Left hindlimb (tissue), 1 donor: ENCODE data around the gene EVPL.

Experiments used
- DNase-seq: peaks from one replicate; pipeline ENCODE4 v3.0.0-alpha.2; 2018

Gene EVPL

DNA sequence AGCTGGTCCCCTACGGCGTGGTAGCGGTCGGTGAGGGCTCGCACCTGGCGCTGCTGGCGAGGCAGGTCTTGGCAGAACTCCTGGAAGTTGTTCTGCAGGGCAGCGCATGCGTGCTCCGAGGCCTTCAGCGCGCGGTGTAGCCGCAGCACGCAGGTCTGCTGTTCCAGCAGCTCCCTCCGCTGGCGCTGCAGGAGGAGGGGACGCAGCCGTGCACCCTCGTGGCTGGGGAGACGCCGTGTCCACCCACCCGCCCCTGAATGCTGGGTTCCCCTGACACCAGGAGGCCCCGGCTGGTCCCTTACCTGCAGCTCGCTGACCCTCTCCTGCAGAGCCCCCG is 12.2 kb downstream of the EVPL start:
- no peak for DNase-seq

DNA sequence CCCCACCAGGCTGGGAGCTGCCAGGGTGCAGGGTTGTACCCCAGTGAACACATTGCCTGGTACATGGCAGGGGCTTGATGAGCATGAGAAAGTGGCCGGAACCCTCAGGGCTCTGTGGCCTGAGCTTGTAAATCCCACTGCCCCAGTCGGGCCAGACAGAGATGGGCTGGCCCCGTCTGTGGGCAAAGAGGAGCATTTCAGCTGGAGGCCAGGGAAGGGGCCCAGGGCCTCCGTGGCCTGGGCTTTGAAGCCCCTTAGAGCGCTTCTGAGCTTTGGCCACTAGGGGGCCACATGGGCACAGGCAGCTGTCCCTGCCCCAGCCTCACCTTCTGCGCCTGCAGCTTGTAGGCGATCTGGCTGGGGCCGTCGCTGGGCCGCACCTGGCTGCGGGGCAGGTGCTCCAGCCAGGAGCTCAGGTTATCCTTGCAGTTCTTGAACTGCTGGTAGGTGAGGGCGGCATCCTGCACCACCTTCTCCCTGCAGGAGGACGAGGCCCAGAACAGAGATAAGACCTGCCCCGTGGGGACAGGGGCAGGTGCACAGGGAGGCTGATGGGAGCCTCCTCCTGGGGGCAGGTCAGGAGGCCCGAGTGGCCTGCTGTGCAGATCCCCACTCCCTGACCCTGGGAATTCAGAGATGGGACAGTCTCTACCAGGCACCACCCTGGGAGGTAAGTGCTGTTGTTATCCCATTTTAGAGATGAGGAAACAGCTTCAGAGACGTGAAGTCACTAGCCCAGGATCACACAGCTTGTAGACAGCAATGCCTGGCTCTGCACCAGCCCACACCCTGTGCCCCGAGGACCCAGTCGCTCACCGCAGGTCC is 12.8 kb downstream of the EVPL start:
- DNase-seq, result peak; percentile 66

DNA sequence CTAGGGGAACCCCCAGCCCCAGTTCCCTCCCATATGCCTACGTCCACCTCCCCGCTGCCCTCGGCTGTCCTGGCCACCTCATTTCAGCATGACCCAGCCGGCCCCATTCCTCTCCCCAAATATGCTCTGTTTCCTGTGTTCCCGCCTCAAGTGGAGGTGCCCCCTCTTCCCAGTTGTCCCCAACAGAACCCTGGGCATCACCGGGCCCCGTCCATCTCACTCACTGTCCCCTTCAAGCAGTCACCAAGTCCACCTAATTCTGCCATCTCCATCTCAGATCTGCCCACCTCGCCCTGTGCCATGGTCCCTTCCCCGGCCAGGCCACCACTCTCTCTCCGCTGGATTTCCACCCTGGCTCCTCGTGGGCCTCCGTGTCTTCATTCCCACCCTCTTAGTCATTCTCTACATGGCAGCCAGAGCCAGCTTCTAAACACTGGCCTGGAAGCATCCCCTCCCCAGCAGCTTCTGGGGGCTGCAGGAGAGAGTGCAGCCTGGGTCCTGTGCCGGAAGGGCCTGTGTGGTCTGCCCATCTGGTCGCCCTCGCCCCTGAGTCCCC is 13.7 kb downstream of the EVPL start:
- DNase-seq, result peak; percentile 25

DNA sequence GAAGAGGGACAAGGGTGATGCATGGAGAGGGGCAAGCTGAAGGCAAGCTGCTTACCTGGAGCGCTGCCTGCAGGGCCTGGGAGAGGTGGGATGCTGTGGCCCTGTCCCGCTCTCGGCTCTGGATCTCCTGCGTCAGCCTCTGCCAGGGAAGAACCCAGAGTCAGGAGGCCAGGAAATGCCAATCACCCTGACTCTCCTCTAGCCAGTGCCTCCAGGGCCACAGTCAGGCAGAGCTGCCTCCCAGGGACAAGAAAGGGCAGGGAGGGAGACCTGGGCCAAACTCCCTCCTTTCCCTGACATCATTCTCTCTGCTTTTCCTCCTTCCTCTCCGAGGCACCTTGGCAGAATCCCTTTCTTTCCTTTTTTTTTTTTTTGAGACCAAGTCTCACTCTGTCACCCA is 15.2 kb downstream of the EVPL start:
- no peak for DNase-seq

DNA sequence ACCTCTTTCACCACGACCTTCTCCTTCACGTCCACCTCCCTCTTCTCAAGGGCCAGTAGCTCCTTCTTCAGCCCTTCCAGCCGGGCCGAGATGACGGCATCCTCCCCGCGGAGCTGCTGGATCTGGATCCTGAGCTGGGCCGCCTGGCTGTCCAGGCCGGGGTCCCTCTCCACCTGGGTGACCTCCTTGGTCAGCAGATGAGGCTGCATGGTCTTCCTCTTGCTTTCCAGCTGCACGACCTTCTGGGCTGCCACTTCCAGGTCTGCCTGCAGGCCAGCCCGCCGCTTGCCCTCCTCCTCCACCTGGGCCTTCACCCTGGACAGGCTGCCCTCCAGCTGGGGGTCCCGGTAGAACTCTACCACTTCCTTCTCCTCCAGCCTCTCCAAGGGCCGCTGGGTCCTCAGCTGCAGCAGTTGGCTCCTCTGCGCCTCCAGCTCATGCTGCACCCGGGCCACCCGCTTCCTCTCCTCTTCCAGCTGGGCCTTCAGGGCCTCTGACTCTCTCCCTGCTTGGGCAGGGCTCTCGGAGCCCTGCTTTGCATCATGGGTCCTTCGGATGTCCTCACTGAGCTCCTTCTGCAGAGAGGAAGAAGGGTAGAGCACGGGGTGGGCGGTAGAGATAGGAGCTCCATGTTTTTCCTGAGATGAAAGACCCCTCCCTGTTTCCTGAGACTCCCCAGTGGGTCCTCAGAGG is 17.0 kb downstream of the EVPL start:
- DNase-seq, result no peak

DNA sequence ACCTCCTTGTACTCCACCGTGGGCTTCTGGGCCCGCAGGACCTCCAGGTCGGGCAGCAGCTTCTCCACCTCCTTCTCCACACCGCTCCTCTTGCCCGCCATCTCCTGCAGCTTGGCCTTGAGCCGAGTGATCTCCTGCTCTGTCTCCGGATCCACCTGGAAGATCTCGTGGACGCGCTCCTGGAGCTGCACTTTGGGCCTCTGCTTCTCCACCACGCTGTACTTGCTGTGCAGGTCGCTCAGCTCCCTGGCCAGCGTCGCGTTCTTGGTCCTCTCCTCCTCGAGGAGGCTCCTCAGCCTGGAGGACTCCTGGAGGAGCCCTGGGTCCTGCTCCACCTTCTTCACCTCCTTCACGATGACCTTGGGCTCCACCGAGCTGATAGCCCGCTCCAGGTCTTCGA is 17.7 kb downstream of the EVPL start:
- no peak for DNase-seq

DNA sequence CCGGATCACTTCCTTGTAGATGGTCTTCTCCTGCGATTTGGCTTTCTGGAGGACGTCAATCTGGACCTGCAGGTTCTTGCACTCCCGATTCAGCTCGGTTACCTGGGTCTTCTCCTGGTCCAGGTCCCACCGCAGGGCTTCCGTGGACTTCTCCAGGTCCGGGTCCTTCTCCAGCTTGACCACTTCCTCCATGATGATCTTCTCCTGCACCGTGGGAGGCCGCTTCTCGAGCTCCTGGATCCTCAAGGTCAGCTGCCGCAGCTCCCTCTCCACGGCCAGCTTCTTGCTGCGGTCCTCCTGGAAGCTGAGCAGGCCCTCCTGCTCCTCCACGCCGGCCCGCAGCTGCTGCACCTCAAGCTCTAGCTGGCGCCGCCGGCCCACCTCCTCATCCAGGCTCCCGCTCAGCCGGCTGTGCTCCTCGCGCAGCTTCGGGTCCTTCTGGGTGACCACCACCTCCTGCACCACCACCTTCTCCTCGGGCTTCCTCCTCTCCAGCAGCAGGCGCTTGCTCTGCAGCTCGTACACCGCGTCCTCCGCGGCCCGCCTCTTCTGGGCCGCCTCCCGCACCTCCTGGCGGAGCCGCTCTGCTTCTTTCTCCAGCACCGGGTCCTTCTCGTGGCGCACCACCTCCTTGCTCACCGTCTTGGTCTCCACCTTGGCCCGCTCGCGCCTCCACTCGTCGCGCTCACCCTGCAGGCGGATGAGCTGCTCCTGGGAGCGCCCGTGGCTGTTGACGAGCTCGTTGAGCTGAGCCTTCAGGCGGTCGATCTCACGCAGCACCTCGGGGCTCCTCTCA is 18.3 kb downstream of the EVPL start:
- DNase-seq, result no peak

DNA sequence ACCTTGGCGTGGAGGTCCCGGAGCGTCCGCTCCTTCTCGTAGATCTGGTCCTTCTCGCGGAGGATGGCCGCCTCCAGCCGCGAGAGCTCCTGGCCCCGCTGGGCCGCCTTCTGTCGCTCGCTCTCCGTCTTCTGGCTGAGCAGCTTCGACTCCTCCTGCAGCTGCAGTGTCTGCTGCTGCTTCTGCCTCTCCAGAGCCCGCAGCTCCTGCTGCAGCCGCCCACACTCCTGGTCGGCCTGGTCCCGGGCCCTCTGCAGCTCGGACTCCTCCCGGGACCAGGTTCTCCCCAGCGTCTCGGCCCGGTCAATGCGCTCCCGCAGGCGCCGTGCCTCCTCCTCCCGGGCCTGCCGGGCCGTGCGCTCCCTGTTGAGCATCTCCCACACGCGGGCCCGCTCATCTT is 18.9 kb downstream of the EVPL start:
- DNase-seq, result no peak

DNA sequence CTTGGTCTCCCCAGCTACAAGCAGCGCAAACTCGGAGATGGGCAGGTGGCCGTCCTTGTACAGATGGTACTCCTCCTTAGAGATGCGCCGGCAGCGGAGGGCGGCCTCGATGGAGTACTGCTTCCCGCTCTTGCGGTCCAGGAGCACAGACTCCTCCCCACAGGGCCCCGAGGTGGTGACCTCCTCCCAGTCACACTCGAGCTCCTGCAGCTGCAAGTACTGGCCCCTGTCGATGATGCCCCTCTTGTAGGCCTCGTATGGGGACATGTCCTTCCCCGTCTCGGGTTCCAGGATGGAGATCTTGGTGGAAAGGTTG is 19.3 kb downstream of the EVPL start:
- DNase-seq, result peak; percentile 23

DNA sequence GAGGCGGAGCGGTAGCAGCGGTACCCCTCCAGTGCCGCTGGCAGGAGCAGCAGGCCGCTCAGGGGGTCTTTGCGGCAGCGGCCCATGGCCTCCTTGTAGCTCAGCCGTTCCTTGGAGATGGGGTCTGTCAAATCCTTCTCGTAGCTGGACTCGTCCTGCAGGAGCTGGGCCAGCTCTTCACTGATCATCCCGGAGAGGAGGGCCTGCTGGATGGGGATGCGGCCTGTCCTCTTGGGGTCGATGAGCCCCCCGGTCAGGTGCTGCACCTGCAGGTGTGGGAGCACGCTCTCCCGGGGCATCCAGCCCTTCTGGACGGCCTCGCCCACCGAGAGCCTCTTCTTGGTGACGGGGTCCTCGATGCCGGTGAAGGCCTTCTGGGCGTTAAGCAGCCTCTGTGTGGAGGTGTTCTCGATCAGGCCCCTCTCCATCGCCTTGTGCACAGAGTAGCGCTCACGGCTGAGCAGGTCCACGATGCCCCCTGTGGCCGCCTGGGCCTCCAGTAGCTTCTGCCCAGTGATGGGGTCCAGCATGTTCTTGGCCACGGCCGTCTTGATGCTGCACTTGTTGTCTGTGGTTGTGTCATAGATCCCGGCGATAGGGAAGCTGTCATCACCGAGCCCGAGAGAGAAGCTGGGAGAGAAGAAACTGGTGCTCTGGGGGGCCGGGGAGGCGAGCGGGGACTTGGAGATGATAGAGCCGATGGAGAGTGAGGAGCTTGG is 19.8 kb downstream of the EVPL start:
- no peak for DNase-seq

DNA sequence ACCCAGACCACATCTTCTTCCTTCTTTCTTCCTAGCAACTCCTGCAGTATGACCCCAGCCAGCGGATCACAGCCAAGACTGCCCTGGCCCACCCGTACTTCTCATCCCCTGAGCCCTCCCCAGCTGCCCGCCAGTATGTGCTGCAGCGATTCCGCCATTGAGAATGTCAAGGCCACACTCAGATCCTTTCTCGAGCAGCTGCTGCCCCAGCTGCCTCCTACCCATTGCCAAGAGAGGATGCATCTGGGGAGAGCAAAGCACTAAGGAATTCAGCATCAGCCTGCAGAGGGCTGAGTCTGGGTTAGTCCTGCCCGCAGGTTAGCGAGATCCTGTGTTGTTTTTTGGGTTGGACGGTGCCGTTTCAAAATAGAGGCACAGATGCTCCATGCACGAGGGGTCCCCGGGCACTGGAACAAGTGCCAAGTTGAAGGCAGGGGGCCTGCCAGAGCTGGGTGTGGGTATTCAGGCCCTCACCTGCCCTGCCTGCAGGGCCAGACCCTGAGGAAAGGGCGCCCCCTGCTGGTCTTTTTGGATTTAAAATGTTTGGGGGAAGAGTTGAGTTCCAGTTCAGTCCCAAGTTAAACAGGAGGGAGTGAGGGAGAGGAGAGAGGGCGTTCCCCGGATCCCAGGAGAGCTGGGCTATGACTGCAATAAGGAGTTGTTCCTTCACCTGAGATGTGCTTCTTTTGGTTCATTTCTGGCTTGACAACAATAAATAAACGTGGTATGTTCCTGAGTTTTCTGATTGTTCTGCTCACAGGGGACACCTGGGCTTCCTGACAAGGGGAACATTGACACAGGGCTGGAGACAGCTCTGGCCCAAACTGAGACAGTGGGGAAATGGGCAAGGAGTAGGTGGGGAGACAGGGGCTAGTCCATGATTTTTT is 21.6 kb downstream of the EVPL start:
- DNase-seq, result peak; percentile 81

DNA sequence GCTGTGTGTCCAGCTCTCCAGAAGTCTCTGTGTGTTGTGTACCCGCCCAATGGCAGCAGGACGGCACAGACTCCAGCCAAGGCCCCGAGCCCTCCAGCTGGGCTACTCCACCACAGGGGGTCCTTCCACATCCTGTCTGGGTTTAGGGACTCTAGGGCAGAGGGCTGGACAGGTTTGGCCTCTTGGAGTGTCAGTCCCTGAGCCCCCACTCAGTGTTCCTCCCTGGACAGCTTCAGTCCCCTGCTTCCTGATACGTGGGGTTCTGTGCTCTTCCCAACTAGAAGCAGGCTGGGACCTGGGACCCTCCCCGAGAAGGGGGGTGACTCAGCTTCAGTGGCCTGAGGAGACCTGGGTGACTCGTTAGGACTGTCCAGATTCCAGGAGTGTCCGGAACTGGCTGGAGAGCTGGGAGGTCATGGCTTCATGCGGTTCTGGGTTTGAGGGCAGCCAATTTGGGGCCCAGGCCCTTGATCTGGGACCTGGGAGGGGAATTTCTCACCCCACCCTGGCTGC is 22.3 kb downstream of the EVPL start:
- DNase-seq, result no peak

DNA sequence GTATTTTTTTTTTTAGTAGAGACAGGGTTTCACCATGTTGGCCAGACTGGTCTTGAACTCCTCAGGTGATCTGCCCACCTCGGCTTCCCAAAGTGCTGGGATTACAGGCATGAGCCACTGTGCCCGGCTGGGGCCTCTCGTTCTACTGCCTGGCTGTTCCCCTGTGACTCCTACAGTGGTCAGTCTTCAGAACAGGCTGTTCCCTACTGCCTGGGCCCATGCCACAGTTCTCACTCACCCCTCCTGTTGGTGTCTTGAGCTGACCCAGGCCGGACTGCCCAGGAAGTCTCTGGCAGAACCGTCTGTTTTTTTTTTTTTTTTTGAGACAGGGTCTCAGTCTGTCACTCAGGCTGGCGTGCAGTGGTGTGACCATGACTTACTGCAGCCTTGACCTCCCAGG is 23.2 kb downstream of the EVPL start:
- no peak for DNase-seq

DNA sequence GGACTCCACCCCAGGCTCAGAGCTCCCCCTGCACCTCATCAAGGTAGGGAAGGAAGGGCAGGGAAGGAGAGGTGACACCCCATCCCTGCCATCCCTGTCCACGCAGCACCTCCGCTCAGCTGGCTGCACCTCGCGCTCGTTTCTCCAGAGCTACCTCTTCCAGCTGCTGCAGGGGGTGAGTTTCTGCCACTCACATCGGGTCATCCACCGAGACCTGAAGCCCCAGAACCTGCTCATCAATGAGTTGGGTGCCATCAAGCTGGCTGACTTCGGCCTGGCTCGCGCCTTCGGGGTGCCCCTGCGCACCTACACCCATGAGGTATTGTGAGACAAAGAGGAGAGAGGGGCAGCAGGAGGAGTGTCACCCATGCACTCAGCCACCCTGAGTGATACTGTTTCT is 25.0 kb downstream of the EVPL start:
- no peak for DNase-seq

DNA sequence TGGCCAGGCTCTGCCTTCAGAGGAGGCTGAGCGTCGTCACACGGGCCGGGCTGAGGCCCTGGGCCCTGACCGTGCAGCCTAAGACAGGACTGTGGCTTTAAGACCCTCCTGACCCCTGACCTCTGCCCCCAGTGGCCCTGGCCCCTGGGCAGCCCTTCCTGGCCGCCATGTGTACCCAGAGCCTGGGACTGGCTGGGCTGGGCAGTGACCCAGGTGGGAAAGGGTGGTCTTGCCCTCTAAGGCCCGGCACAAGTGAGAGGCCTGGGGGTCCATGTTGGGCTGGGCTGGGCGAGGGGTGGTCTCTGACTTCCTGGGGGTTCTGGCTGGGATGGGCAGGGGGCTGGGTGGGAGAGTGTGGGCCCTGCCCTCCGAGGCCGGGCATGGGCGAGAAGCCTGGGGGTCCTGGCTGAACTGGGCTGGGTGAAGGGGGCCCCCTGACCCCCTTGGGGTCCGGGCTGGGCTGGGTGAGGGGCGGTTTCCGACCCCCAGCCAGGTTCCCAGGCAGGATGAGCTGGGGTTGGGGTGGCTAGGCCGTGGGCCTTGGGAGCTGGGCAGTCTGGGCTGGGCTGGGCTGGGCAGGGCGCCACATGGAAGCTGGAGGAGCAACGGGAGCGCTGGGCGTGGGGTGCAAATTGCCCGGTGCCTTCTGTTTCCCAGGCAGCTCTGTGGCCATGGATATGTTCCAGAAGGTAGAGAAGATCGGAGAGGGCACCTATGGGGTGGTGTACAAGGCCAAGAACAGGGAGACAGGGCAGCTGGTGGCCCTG is 26.2 kb downstream of the EVPL start, which contains the start of gene CDK3:
Gene CDK3, plus strand, starts transcription at position 101 of the 767 bp plus-strand sequence. Its CDS starts 571 bp downstream, at position 672.
- peak; percentile 31 for DNase-seq

DNA sequence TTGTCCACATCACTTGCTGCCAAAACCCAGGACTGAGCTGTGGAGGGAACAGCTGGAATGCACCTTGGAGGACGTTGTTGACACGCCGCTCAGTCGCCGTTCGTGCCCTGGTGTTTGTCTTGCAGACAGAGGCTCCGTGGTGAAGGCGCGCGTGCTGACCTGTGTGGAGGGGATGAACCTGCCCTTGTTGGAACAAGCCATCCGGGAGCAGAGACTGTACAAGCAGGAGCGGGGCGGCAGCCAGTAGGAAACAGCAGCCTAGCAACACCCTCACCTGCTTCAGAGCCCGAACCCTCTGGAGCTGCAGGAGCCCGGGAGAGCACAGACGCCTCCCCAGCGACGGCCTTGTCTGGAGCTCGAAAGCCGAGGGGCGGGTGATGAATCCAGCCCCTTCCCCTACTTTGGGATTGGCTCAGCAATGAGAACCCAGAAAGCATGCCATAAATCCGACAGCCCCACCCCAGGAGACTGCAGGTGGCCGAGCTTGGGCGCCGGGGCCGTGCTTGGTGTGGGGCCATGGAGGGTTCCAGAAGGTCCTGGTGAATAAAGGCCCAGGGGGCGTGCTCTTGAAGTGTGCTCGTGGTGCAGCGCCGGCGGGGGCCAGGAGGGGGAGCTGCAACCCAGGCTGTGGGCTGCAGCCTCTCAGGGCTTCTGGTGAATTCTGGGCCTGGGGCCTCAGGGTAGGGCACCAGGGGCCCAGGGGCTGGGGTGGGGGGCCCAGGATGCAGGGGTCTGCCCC is 26.9 kb downstream of the EVPL start:
- DNase-seq, result peak; percentile 40

DNA sequence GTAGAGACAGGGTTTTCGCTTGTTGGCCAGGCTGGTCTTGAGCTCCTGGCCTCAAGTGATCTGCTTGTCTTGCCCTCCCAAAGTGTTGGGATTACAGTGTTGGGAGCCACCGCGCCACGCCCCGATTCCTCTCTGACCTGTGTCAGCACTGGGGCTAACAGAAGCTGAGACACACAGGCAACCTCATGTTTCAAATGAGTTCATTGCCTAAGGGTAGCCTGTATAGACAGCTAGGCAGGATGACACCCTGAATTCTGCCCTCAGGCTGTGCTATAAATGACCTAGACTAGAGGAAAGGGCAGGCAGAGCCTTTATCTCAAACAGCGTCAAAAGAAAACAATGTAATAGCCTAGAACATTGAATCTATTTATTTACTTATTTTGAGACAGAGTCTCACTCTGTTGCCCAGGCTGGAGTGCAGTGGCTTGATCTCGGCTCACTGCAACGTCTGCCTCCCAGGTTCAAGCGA is 28.7 kb downstream of the EVPL start:
- no peak for DNase-seq

DNA sequence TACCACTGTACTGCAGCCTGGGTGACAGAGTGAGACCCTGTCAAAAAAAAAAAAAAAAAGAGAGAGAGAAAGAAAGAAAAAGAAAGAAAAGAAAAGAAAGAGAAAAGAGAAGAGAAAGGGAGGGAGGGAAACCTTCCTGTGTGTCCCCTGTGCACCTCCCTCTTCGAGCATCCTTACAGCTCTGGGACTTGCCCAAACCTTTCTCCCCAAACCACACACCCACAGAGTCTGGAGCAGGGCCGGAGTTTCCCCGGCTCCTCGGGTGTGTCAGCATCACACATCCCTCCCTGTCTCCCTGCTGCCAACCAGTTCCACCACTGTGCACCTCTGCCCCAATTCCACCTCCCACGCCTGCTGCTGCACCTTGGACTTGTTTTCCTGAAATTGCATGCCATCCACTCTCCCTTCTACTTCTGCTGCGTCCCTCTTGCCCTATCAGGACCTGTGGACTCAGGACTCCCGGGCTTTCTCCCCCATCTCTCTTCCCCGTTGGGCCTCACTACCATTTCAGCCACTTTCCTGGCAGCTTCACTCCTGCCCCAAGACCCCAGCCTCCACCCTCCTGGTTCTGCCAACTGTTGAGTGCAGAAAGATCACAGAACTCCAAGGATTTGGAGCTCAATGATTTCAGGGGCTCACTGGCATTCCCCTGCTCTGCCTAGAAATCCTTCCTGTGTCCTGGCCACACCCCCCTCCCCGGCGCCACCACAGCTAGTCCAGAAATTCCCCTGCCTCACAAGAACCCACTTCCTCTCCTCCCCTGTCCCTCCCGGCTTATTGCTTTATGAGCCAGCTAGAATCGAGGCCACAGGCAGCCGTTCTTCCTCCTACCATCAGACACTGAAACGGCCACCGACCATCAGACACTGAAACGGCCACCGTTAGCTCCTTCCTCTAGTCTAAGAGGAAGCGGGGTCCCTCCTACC is 30.2 kb downstream of the EVPL start:
- DNase-seq, result peak; percentile 65
